ENCODE data around the gene JUN.

DNA sequence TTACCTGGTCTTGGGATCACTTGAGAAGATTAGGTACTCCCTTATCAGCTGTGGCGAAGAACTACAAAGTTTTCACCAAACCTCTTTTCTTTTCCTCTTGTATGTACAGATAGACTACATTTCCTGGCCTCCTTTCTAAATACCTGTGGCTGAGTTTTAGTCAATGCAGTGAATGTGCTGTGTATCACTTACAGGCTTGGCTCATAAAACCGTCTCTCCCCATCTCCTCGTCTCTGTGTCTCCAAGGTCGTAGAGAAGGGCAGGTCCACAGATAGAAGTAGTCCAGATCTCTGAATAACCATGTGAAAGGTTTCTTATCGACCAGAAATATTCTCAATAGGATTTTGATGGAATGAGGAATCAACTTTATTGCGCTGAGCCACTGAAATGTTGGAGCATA is 9.0 kb upstream of the JUN start:
- no peak for TF ChIP-seq EZH2 (IDR thresholded peaks at IDR 0.05; ENCODE audit: borderline replicate concordance)
- TF ChIP-seq, protein P1, sequence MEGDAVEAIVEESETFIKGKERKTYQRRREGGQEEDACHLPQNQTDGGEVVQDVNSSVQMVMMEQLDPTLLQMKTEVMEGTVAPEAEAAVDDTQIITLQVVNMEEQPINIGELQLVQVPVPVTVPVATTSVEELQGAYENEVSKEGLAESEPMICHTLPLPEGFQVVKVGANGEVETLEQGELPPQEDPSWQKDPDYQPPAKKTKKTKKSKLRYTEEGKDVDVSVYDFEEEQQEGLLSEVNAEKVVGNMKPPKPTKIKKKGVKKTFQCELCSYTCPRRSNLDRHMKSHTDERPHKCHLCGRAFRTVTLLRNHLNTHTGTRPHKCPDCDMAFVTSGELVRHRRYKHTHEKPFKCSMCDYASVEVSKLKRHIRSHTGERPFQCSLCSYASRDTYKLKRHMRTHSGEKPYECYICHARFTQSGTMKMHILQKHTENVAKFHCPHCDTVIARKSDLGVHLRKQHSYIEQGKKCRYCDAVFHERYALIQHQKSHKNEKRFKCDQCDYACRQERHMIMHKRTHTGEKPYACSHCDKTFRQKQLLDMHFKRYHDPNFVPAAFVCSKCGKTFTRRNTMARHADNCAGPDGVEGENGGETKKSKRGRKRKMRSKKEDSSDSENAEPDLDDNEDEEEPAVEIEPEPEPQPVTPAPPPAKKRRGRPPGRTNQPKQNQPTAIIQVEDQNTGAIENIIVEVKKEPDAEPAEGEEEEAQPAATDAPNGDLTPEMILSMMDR (IDR thresholded peaks at IDR 0.05; ENCODE audit: poor library complexity): no peak
